Mucosa of gallbladder (tissue), 1 donor: Measurements from ENCODE around the gene PTX4. TPM values are rescaled to one million over a fixed set of nuclear protein-coding genes. Genes with fewer than 3 reads are reported as not detected.
A peak's percentile ranks its signal among the peaks of the same experiment; 100 is the strongest.
"Not testable (repeated sequence)": the region's sequence is repeated elsewhere in the genome, so short reads cannot be mapped to it uniquely, and the experiment has no call there.

Experiments
- DNase-seq: peaks from one replicate; pipeline ENCODE4 v3.0.0-alpha.2; 2020; ENCODE audit warnings: low spot score
- total RNA-seq: library from RNA; stranded (reverse); gene quantifications from one replicate; pipeline ENCODE4 v1.2.1, GENCODE V29; 2021
- donor health status: DM: no; HTN: no; CAD: no.

The PTX4 gene
- total RNA-seq, 1 donor from 2014 or later: 0.14 TPM

DNA sequence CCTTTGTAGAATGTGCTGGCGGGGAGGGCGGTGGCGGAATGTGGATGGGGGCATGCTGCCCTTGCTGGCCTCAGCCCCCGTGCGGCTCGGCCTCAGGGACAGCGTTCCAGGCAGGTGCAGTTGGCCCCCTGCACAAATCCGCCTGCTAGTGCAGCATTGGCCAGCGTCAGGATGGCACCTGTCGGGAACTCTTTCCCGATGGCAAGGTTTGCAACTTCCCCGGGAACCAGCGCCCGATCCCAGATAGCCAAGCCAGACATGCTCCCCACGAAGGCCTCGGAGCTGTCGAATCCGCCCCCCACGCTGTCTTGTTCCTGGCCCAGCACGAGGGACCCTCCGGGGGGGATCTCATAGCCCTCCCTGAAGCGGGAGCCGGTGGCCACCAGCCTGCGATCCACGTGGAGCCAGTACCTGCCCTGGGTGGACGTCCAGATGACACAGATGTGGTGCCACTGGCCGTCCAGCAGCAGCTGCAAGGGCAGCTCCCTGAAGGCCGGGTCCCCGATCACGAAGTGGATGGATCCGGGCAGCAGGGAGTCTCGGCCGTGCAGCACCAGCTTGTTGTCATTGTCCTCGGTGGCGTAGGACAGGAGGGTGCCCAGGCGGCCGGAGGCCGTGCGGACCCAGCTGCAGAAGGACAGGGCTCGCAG, 2.8 kb downstream of the PTX4 start:
- DNase-seq: no peak

DNA sequence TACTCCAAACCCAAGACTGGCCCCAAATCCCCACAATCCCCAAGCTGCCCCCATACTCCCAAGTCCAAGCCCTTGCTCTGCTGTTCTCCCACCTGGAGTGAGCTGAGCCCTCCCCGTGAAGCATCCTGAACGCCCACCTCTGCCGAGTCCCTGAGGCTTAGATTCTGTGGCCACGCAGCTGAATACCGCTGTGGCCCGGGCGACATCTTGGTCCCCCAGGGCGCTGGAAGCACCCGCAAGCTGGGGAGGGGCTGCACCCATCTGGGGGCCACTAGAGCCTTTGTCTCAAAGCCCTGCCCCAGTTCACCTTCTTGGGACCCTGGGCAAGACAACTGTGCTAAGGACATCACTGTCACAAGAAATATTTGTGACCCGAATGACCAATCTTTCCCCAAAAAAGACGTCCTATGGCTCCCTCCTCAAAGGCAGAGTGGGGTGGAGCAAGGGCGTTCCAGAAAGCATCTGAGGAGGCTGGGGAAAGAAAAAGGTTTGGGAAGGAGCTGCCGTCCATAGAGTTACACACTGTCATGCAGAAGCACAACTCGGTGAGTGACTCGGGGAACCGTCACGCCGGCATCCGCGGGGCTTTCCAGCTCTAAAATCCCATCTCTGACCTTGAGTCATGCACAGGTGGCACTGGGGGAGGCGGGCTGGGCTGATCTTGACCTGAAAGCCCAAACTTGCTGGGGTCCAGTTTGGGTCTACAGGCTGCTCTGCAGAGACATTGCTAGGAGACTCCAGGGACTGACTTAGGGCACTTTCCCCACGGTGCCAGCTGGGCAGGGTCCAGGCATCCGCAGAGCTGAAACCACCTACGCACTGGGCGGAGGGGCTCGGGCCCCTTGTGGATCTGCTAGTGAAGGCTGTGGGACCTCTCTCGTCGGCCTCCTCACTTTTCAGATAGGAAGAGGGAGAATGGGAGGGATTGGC, 6.6 kb downstream of the PTX4 start:
- no peak for DNase-seq

DNA sequence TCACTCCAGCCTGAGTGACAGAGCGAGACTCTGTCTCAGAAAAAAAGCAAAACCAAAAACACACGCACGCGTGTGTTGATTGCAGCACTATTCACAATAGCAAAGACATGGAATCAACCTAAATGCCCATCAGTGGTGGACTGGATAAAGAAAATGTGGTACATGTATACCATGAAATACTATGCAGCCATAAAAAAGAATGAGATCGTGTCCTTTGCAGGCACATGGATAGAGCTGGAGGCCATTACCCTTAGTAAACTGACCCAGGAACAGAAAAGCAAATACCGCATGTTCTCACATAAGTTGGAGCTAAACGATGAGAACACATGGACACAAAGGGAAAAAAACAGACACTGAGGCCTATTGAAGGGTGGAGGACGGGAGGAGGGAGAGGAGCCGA, 9.8 kb downstream of the PTX4 start:
- DNase-seq: not testable (repeated sequence)

DNA sequence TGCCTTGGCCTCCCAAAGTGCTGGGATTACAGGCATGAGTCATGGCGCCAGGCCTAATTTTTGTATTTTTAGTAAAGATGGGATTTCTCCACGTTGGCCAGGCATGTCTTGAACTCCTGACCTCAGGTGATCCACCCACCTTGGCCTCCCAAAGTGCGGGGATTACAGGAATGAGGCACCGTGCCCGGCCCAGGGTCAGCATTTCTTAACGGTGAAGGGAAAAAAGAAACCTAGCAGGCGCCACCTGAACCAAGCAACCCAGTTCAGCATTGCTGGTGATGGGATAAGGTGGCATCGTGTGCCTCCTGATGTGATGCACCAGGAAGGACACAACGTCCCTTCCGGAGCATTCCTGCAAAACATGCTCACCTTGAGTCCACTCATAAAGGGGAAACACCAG, 11.7 kb downstream of the PTX4 start:
- DNase-seq: no peak

DNA sequence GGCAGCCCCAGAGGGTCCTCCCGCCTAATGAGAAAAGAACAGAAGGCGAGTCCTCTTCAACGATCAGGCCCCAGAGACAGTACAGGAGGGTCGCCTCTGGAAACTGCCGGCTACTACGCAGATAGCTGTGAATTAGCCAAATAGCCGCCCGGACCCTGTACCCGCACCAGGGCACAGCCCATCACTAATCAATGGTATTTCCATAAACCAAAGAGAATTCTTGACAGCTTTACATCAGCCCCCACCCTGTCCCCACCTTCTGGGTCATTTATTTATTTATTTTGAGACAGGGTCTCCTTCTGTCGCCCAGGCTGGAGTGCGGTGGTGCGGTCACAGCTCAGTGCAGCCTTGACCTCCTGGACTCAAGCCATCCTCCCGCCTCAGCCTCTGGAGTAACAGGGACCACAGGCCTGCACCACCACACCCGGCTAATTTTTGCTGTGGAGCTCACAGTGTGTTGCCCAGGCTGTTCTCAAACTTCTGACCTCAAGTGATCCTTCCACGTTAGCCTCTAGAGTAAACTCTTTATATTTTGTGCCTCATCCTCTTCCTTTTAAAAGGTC, 13.1 kb downstream of the PTX4 start:
- DNase-seq: no peak

DNA sequence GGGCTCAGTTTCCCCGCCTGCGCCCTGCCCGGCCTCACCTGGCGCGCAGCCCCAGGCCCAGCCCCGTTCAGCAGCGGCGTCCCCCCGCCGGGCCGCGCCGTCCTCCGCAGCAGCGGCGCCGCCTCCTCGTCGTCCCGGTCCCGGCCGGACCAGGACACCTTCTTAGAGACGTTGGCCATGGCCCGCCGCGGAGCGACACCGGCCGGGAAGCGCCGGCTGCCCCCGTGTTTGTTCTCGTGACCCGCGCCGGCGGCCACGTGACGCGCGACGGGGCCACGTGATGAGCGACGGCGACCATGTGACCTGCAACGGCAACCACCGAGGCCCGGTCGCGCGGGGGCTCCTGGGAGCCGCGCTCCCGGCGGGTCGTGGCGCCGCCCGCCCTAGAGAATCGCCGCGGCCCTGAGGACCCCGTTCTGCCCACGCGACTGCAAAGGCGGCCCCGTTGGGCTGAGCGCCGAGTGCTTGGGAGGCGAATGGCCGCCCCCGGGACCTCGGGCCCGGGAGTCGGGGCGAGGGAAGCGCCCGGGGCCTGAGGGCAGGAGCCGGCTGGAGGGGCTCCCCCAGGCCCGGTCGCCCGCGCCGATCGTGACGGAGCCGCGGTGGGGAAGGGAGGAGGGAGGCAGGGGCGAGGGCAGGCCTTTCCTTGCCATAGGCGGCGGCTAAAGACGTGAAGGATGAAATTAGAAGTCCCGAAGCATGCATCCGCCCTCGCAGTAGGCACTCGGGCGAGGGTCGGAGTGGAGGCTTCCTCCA, 13.8 kb downstream of the PTX4 start, which contains the start of gene CLCN7:
TSS of gene CLCN7 (minus strand) at position 233 of the 756 bp plus-strand sequence. CDS start at position 179, 54 bp downstream.
- peak; percentile 93 for DNase-seq

DNA sequence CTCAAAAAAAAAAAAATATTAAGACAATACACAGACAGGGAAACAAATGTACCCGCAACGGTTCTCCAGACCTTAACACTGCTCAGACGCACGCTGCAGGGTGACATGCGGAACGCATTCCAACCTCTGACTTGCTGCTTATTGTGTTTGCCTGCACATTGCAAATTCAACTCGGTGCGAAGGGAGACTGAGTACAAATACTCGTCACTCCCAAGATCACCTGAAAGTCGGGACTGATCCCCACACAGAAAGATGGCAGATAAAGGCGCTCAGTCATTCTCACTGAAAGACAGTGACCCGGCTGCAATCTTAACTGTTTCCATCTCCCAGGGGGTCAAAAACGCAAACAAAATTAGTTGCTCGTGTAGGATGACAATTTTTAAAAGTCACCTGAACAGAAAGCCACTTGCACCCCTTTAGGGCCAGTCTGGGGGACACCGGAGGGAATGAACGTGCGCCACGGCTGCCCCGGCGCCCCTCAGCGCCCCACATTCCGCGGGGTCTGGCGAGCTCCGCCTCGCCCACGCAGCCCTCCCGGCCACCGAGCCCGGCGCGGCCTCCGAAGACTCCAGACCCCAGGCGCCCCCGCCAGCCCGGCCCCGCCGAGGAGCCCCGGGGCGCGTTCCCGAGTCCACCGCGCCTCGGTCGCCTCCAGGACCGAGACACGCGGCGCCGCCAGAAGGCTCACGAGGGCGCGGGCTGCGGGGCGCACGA, 14.5 kb downstream of the PTX4 start:
- no peak for DNase-seq

DNA sequence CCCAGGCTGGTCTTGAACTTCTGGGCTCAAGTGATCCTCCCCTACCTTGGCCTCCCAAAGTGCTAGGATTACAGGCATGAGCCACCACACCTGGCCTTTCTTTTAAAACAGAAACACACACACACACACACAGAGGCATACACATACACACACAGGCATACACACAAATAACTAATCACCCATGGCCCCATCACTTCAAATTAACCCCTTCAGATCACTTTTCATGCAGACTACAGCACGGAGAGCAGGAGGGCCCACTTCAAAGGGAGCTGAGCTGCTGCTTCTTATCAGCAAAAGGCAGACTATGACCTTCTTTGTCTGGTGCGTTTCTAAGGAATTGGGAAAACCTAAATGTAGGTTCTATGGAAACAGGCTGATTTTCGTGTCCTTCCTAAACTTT, 15.8 kb downstream of the PTX4 start:
- no peak for DNase-seq

DNA sequence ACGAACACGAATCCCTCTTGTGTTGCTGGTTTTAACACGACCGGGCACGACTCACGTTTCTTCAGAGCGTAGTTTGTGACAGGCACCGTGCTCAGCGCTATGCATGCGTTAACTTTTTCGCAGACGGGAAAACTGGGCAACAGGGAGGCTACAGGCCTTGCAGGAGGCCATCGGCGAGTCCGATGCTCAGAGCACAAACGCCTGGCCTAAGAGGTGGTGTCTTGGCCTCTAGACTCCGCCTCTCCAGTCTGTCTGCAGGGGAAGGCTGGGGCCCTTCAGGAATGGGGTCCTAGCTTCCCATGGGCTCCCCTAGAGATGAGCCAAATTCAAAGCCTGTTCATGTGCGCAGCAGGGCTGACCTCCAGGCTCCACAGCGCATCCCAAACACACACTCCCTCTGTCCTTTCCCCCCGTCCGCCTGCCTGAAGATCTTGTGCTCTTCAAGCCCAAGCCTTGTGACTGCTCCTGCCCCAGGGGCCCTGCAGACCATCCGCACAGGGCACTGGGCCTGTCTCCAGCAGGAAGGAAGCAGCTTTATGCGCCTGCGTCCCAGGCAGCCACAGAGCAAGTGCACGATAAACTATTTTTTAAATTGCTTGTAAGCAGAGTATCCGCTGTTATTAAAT, 17.1 kb downstream of the PTX4 start:
- DNase-seq: no peak

DNA sequence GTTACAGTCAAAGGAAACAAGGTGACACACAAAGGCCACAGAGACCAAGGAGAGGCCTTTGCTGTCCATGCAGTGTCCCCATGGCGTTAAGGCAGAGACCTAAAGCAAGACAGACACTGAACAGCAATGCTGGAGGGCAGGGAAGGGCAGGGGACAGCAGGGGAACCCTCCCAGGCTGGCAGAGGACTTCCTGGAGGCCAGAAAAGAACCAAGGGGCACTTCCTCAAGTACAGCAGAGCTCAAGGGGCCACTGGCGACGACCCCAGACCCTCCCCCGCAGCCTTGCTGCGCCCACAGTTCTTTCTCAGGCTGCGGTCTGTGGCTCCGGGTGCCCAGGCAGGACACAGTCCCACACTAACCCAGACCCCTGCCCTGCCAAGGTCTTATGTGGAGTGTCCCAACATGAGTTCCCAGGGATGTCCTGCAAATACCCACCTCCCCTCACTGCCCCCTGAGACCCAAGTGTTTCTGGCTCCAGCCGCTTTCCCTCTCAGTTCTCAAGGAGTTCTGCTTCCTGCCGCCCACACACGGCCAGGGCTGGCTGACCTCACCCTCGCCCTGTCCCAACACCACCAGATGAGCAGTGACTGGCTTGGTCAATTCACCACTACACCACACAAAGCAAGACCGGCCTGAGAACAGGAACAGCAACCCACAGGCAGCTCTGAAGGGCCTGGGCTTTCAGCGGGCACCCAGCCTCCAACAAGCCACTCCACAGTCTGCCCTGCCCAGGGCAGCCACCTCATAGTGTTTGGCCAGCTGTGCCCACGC, 18.1 kb downstream of the PTX4 start:
- no peak for DNase-seq

DNA sequence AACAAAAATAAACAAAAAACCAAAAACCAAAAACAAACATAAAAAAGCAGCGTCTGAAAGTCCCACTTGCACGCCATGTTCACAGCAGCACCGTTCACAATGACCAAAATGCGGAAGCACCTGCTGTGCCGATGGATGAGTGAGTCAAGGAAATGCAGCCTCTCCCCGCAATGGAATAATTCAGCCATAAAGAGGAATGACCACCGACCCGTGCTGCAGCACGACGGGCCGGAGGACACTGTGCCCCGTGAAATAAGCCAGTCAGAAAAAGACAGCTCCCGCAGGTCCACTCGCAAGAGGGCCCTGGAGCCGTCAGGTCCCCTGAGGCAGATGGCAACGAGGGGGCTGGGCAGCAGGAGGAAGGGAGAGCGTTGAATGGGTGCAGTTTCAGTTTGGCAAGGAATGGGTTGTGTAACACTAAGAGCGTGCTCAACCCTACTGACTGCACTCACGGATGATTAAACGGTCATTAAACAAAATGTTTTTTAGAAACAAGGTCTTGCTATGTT, 19.0 kb downstream of the PTX4 start:
- no peak for DNase-seq

DNA sequence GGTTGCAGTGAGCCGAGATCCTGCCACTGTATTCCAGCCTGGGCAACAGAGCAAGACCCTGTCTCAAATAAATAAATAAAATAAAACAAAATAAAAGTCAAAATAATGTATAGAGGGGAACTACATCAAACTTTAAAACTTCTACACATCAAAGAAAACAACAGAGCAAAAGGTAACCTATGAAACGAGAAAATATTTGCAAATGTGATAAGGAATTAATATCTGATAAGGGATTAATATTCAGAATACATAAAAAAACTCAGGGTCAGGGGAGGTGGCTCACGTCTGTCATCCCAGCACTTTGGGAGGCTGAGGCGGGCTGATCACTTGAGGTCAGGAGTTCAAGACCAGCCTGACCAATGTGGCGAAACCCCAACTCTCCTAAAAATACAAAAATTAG, 19.6 kb downstream of the PTX4 start:
- DNase-seq: not testable (repeated sequence)

DNA sequence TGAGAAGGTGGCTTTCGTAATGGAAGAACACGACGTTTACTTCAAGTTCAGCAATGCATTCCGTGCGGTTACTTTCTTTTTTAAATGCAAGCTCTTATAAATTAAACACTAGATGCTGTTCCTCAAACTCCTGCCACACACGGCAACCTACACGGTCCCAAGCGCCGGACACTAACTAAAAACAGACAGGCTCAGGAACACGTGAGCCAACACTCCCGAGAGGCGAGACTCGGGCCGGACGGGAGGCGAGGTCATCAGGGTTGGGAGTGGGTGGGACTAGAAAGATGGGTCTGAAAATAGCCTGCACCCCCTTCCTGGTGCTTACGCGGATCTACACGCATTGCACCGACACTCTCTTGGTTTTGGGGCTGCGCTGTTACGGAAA, 20.3 kb downstream of the PTX4 start:
- DNase-seq: no peak

DNA sequence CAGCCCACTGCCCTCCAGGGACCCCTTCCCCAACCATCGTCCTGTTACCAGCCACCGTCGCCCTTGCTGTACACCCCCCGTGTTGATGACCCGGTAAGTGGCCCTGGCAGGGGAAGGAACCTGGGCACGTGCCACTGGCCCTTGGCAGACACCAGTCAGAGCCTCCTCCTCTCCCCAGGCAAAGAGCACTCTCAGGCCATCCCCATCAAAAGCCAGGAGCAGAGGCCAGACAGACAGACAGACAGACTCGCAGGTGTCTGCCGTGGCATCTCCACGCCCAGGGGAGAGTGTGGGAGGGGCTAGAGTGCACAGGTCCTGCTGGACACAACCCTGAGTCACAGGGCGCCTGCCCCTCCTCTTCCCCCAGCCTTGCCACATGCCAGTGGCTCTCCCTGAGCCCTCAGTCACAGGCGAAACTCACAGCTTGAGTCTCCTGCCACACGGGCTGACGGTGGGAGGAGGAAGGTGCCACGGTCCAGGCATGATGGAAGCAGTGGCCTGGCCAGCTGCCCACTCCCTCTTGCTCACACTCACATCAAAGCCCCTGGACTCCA, 21.7 kb downstream of the PTX4 start:
- DNase-seq: no peak

DNA sequence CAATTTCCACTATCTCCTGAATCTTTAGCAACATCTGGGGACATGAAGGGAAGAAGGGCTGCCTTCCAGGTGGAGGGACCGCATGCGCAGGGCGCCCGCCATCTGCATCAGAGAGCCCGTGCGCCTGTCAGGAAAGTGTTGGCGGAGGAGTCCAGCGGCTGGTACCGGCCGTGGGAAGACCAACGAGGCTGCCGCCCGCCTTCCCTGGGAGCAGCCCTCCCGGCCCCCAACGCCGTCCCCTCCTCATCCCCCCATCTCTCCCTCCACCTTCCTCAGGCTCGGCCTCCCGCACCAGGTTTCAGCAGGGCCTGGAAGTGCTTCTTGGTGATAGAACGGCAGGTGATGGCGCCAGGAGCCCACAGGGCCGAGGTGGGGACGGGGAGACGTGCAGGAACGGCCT, 22.7 kb downstream of the PTX4 start:
- DNase-seq: no peak

DNA sequence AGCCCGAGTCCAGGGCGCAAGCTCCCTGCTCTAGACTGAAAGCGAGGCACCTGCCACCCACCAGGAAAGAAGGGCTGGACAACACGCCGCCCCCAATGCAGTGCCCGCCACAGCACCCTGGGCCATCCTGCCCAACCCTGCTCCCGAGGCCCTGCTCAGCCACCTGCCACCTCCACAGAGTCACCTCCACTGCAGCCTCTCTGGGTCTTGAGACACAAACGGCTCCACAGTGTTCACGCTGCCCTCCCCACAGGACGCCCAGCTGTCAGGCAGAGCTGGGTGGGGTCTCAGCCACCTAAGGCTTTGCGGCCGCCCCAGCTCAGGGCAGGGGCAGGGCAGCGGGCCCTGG, 23.2 kb downstream of the PTX4 start:
- no peak for DNase-seq

DNA sequence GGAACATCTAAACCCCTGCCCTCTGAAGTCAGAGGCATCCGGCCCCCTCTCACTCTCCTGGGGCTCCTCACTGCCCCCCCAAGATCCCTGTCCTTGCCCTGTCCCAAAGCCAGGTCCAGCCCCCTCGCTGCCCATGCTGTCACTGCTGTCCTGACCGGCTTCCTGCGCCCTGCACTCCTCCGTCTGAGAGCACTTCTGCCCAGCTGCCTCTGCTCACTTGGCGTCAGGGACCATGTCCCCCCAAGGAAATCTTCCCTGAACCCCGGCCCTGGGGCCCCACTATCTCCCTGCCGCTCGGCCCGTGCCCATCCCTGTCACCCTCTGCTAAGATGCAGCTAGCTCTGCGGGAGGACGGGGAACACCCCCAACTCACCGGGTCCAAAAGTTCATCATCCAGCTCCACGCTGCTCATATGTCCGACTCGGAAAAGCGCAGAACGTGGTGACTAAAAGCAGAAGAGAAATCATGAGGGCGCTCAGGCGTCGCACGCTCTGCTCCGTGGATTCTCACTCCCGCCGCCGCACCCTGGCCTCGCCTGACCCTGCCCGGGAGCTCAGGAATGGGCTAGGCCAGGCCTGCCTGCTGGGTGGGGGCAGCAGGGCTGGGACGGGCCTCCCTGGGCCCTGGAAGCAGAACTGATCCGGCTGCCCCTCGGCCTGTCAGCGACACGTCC, 23.7 kb downstream of the PTX4 start:
- no peak for DNase-seq

DNA sequence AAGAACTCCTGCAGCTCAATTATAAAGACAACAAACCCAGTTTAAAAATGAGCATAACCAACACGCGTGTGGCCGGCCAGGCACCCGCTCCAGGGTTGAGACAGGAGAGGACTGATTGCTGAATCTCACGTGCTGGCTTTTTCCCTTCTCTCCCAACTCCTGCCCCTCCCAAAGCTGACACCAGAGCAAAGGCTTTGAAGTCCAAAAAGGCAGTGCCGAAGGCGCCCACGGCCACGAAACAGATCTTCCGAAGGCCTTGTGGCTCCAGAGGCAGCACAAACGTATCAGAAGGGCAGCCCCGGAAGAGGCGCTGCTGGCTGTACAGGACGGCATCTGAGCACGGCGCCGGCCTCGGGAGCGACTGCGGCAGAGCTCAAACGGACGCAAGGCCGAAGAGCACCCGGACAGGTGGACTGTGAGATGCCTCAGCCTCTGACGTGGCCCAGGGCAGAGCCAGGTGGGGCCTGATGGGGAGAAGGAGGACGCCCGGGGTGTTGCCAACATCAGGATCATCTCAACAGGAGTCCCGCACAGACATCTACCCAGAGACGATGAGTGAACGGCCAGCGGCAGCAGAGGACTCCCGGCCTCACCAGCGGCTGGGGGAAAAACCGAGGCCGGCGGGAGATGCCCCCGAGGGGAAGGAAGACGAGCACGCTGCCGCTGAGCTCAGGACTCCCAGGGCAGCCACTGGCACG, 24.4 kb downstream of the PTX4 start:
- DNase-seq: no peak

DNA sequence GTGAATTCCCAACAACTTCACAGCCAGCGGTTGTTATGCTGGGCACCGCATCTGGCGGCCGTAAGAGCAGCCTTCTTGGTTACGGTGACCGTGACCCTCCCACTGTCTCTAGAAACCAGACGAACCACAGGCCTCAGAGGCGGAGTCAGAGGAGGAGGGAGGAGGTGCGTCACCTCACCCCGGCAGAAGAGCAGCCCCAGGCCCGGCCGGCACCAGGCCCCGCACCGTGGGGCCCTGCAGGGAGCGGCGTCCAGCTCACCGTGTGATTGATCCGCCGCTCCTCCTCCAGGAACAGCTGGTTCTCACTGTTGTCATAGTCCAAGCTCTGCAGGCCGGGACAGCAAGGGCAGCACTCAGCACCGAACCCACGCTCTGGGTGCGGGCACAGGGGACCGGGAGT, 27.6 kb downstream of the PTX4 start:
- no peak for DNase-seq
